HEK293T (cell line): Measurements from ENCODE around the gene PCGF5.

Experiments used
- CTCF ChIA-PET: fragments of 350-600 bp; formaldehyde crosslinking; extraction: SDS; loops from one replicate; lab custom pipeline; 2021; ENCODE audit warnings: antibody characterized with exemption, inconsistent platforms; lab: Yijun Ruan, JAX
- POLR2A ChIA-PET: fragments of 350-600 bp; formaldehyde crosslinking; extraction: SDS; loops from one replicate; lab custom pipeline; 2020; ENCODE audit warnings: antibody characterized with exemption, inconsistent platforms; lab: Yijun Ruan, JAX
- DNase-seq: peaks from one replicate; pipeline ENCODE4 v3.0.0; 2012; ENCODE audit warnings: mixed read lengths; ENCODE audit errors: extremely low spot score
- ARNT ChIP-seq: fragments of 450-650 bp; IDR thresholded peaks from 2 replicates; pipeline ENCODE4 v1.6.1; 2017; ENCODE audit warnings: mild to moderate bottlenecking
- BHLHE40 ChIP-seq: fragments of 450-650 bp; IDR thresholded peaks from 2 replicates; pipeline ENCODE4 v1.6.1; 2016; ENCODE audit warnings: mild to moderate bottlenecking, moderate library complexity, borderline replicate concordance
- CTBP1 ChIP-seq: fragments of 450-650 bp; IDR thresholded peaks from 2 replicates; pipeline ENCODE4 v1.6.1; 2016; ENCODE audit warnings: borderline replicate concordance
- ELF4 ChIP-seq: fragments of 450-650 bp; IDR thresholded peaks from 2 replicates; pipeline ENCODE4 v1.6.1; 2017; ENCODE audit warnings: antibody characterized with exemption
- FOXA1 ChIP-seq: fragments of 450-650 bp; IDR thresholded peaks from 2 replicates; pipeline ENCODE4 v1.6.1; 2016; ENCODE audit warnings: mild to moderate bottlenecking
- FOXK2 ChIP-seq: fragments of 450-650 bp; IDR thresholded peaks from 2 replicates; pipeline ENCODE4 v1.6.1; 2016; ENCODE audit warnings: mild to moderate bottlenecking
- FOXM1 ChIP-seq: fragments of 450-650 bp; IDR thresholded peaks from 2 replicates; pipeline ENCODE4 v1.6.1; 2017; ENCODE audit warnings: mild to moderate bottlenecking, borderline replicate concordance
- HDGF ChIP-seq: fragments of 450-650 bp; IDR thresholded peaks from 2 replicates; pipeline ENCODE4 v1.6.1; 2017; ENCODE audit warnings: antibody characterized with exemption, borderline replicate concordance
- L3MBTL2 ChIP-seq: fragments of 450-650 bp; conservative IDR thresholded peaks from 2 replicates; pipeline ENCODE4 v1.6.1; 2016; ENCODE audit warnings: mild to moderate bottlenecking
- LEF1 ChIP-seq: fragments of 450-650 bp; IDR thresholded peaks from 2 replicates; pipeline ENCODE4 v1.6.1; 2017; ENCODE audit warnings: mild to moderate bottlenecking, borderline replicate concordance
- NFRKB ChIP-seq: fragments of 450-650 bp; IDR thresholded peaks from 2 replicates; pipeline ENCODE4 v1.6.1; 2016; ENCODE audit warnings: mild to moderate bottlenecking, moderate library complexity
- PKNOX1 ChIP-seq: fragments of 450-650 bp; IDR thresholded peaks from 2 replicates; pipeline ENCODE4 v1.6.1; 2016
- SP1 ChIP-seq: fragments of 450-650 bp; IDR thresholded peaks from 2 replicates; pipeline ENCODE4 v1.6.1; 2017
- SUZ12 ChIP-seq: fragments of 450-650 bp; IDR thresholded peaks from 2 replicates; pipeline ENCODE4 v1.6.1; 2016; ENCODE audit warnings: mild to moderate bottlenecking
- TARDBP ChIP-seq: fragments of 450-650 bp; IDR thresholded peaks from 2 replicates; pipeline ENCODE4 v1.6.1; 2016
- ZNF384 ChIP-seq: fragments of 450-650 bp; IDR thresholded peaks from 2 replicates; pipeline ENCODE4 v1.6.1; 2016

PCGF5 gene

GRCh38 chr10:91328320-91328984, 108.0 kb downstream of the PCGF5 start:
- POLR2A ChIA-PET = no interaction called here
- no peak for DNase-seq
- TF ChIP-seq SUZ12 = no peak
- no peak for TF ChIP-seq HDGF
- no peak for TF ChIP-seq NFRKB
- TF ChIP-seq CTBP1 = no peak
- no peak for TF ChIP-seq FOXA1
- TF ChIP-seq ELF4 = no peak
- TF ChIP-seq SP1 = no peak
- no peak for TF ChIP-seq LEF1
- no peak for TF ChIP-seq FOXM1
- no peak for TF ChIP-seq PKNOX1
- TF ChIP-seq TARDBP = no peak
- TF ChIP-seq L3MBTL2 = no peak
- TF ChIP-seq ARNT = no peak
- TF ChIP-seq FOXK2 = no peak
- TF ChIP-seq BHLHE40 = no peak
- no peak for TF ChIP-seq ZNF384
- CTCF ChIA-PET = no interaction called here
